Activated T-helper 1 cell treated with anti-CD3 and anti-CD28 coated beads, Interleukin-12 subunit alpha, Interleukin-12 subunit beta, Interleukin-2, Interleukin-4 antibody, amounts not matched to agents 30 ng/mL and 10 ng/mL and 1 ng/mL, durations not matched to agents 14 hours and 24 hours and 36 hours (primary cell): ENCODE data around the gene DNER. TPM values are rescaled to one million over a fixed set of nuclear protein-coding genes. Genes with fewer than 3 reads are reported as not detected.
"Not testable (repeated sequence)": the region's sequence is repeated elsewhere in the genome, so short reads cannot be mapped to it uniquely, and the experiment has no call there.

Experiments
- DNase-seq: peaks from one replicate; pipeline ENCODE4 v3.0.0; 2021; ENCODE audit warnings: low spot score
- H3K27ac Mint-ChIP-seq: one replicate; pipeline ENCODE4 v1.8.0; 2021; ENCODE audit warnings: mild to moderate bottlenecking, mixed read lengths
- H3K27me3 Mint-ChIP-seq: one replicate; pipeline ENCODE4 v1.8.0; 2022; ENCODE audit warnings: mild to moderate bottlenecking, moderate library complexity, mixed read lengths; ENCODE audit not compliant: insufficient read depth
- H3K36me3 Mint-ChIP-seq: one replicate; pipeline ENCODE4 v1.8.0; 2021; ENCODE audit warnings: low read depth, mixed read lengths
- H3K4me1 Mint-ChIP-seq: one replicate; pipeline ENCODE4 v1.8.0; 2021; ENCODE audit warnings: low read depth, mixed read lengths
- H3K4me3 Mint-ChIP-seq: one replicate; pipeline ENCODE4 v1.8.0; 2021; ENCODE audit warnings: mild to moderate bottlenecking, moderate library complexity, mixed read lengths
- H3K9me3 Mint-ChIP-seq: one replicate; pipeline ENCODE4 v1.8.0; 2021; ENCODE audit warnings: mixed read lengths
- intact Hi-C: fragments of 100-400 bp; cut with micrococcal nuclease; formaldehyde crosslinking; loops from one replicate; pipeline ENCODE4 v1.15.1; 2024
- total RNA-seq: library from RNA; stranded (reverse); gene quantifications from 2 replicates; pipeline ENCODE4 v1.2.3, GENCODE V29; 2022

DNER gene
- total RNA-seq, 1 donor from 2014 or later = not detected

DNA sequence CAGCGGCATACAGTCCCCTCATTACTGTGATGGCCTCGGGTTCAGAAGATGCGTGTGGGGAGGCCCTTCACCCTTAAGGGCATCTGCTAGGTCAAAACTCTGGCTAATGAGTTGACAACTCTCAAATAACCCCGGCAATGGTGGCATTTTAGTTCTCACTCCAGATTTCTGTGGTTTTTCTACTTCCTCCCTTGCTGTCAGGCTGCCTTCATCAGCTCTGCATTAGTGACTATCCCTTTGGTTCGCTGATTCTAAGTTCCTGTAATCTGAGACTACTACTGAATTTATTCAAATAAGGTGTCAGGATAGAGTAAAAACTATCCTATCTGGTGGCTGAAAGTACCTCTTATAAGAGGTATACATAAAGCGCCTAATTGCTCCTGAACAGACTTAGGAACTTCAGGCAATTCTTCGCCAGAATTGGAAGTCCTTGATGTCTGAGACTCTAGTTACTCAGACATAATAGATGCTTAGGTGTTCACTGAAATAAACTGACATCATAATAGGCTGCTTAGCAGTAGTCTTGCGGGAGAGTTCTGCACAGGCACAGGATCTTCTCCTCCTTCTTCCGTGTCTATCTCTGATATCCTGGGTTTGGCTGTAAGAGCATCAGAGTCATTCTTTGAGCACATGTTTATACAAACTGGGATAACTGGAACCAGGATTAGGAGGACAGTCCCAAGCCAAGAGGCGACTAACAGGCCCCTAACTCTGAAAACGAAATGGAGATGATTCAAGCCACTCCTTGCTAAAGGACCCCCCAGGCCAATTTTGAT is 194.5 kb downstream of the DNER start:
- Mint-ChIP-seq H3K9me3 (no peaks in the 10 kb centered on the region), H3K36me3 (no peaks in the 10 kb centered on the region), H3K27ac (no peak overlapping the region), H3K4me1 (no peaks in the 10 kb centered on the region), H3K27me3 (no peaks in the 10 kb centered on the region), H3K4me3 (no peak overlapping the region)
- no peak for DNase-seq
- intact Hi-C loops = no loop called here

DNA sequence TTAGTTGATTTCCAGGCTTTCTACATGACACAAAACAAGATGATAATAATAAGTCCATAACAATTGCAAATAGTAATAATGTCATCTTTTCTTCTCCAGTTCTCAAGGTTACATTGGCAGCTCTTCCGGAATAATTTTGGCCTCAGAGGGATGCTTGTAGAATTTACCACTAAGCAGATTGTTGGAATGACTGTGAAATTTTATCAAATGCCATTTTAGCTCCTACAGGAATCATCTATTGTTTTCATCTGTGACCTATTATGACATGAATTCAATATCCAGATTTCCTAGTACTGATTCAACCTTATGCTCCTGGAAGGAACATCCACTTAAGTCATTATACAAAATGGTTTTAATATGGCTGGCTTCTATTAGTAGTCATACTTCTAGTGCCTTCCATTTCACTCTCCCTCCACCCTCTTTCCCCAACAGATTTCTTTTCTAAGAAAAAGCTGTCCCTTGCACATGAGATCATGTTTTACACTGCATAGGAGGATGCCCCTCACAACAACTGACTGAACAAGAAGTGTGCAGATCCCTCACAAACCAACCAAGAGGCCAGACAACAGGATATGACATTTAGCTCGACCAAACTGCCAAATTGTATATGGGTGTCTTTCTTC is 200.0 kb downstream of the DNER start:
- Mint-ChIP-seq H3K36me3 (no peaks in the 10 kb centered on the region), H3K27me3 (no peaks in the 10 kb centered on the region), H3K9me3 (no peaks in the 10 kb centered on the region), H3K4me1 (no peaks in the 10 kb centered on the region), H3K4me3 (no peak overlapping the region), H3K27ac (no peak overlapping the region)
- no peak for DNase-seq
- intact Hi-C loops = no loop called here

DNA sequence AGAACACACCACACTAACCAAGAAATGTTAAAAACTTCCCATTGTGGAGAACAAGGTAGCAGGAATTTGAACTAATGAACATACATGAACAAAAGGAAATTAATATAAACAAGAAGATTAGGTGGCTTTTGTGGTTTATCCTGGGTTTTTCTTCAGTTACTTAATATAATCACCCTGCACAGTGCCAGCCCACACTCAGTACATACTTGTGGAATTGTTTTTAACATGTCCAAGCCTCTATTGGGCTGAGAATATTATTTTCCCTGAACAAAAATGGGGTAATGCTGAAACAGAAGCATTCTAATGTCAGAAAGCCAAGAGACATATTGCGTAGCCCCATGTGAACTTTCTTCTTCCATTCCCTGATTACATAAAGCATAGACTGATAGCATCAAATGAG is 202.8 kb downstream of the DNER start:
- Mint-ChIP-seq H3K4me3 (no peak overlapping the region), H3K27ac (no peak overlapping the region), H3K4me1 (no peaks in the 10 kb centered on the region), H3K27me3 (no peaks in the 10 kb centered on the region), H3K36me3 (no peaks in the 10 kb centered on the region), H3K9me3 (no peaks in the 10 kb centered on the region)
- DNase-seq = no peak
- intact Hi-C loops = no loop called here

DNA sequence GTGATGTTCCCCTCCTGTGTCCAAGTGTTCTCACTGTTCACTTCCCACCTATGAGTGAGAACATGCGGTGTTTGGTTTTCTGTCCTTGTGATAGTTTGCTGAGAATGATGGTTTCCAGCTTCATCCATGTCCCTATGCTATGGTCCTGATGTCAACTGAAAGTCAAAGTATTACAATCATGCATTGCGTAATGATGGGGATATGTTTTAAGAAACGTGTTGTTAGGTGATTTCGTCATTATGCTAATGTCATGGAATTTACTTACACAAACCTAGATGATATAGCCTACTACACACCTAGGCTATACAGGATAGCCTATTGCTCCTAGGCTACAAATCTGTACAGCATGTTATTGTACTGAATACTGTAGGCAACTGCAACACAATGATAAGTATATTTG is 207.7 kb downstream of the DNER start:
- H3K4me3 Mint-ChIP-seq, intact Hi-C loops, H3K27ac Mint-ChIP-seq, H3K4me1 Mint-ChIP-seq, DNase-seq, H3K27me3 Mint-ChIP-seq, H3K9me3 Mint-ChIP-seq, H3K36me3 Mint-ChIP-seq: not testable (repeated sequence)

DNA sequence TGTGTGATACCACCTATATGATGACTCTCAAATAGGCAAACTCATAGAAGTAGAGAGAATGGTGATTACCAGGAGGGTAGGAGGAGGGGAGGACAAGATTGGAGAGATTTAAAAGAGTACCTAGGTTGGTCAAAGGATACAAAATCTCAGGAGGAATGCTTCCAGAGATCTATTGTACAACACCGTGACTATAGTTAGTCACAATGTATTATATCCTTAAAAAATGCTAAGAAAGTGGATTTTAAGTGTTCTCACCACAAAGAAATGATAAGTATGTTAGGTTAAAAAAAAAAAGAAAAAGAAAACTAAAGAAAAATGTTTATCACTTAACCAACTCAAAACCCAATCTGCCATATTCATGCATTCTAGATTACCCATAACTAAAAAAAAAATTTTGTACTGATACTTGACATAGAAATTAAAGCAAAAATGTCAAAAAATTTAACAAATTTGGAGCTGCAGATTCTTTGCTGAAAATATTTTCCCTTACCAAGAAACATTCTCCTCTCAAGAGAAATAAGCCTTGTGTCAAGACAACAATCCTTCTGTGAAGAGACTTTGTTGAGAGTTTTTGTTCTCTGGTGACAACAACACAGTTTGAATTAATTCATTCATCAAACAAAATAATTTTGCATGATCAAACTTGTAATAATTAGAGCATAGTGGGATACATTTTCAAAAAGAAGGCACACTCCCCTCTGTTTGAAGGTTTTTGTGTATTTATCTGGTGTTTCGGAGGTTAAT is 213.1 kb downstream of the DNER start:
- Mint-ChIP-seq H3K27ac (no peak overlapping the region), H3K9me3 (peaks cover 6% of the 10 kb centered on the region), H3K36me3 (no peaks in the 10 kb centered on the region), H3K4me1 (no peaks in the 10 kb centered on the region), H3K4me3 (no peak overlapping the region), H3K27me3 (no peaks in the 10 kb centered on the region)
- no peak for DNase-seq
- intact Hi-C loops = no loop called here

DNA sequence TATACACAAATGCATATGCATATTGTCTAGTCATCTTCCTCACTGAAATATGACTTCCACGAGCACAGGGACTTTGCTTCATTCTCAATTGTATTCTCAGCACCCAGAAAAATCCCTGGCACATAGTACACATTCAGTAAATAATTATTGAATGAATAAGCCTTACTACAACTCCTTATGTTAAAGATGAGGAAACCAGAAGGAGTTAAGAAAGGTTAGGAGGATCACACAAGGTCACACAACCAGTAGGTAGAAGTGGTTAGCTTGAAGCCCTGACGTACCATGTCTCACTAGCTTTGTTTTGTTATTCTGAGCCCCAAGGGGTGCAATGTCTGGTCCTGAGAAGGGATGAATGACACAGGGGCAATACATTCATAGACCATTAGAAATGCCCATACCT is 222.3 kb downstream of the DNER start:
- Mint-ChIP-seq H3K4me3 (no peak overlapping the region), H3K27ac (no peak overlapping the region), H3K9me3 (no peaks in the 10 kb centered on the region), H3K27me3 (no peaks in the 10 kb centered on the region), H3K36me3 (no peaks in the 10 kb centered on the region), H3K4me1 (no peaks in the 10 kb centered on the region)
- DNase-seq = no peak
- intact Hi-C loops = no loop called here

DNA sequence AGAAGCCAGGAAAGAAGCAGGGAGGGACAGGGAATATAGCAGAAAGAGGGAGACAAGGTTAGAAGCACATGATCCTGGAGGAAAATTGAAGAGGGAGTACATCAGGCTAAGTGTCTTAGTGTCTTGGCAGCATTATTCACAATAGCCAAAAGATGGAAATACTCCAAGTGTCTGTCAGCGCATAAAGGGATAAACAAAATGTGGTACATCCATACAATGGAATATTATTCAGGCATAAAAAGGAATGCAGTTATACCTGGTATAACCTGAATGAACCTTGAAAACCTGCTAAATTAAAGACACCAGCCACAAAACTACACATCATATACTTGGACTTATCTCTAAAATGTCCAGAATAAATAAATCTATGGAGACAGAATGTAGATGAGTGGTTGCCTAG is 224.2 kb downstream of the DNER start:
- H3K4me3 Mint-ChIP-seq = no peak overlapping the region
- intact Hi-C loops = no loop called here
- H3K27ac Mint-ChIP-seq = no peak overlapping the region
- DNase-seq = no peak
- H3K36me3 Mint-ChIP-seq = no peaks in the 10 kb centered on the region
- H3K9me3 Mint-ChIP-seq = no peaks in the 10 kb centered on the region
- H3K27me3 Mint-ChIP-seq = no peaks in the 10 kb centered on the region
- H3K4me1 Mint-ChIP-seq = no peaks in the 10 kb centered on the region

DNA sequence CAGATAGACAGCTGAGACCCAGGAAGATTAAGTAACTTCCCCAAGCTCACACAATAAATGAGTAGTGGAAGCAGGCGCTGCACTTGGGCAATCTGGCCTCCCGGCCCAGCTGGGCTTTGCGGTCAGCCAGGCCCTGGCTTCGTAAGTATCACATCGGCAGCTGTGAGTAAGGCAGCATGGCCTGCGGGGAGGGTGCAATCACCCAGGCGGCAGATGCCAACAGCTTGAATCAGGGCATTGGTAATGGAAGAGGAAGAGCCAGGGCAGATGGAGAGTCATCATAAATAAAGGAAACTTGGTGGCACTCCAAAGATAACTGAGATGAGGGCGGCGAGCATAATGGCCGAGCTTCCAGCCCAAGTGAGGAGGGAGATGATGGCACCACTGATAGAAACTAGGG is 225.3 kb downstream of the DNER start:
- no peak for DNase-seq
- no peaks in the 10 kb centered on the region for H3K36me3 Mint-ChIP-seq
- no peak overlapping the region for H3K27ac Mint-ChIP-seq
- H3K9me3 Mint-ChIP-seq = no peaks in the 10 kb centered on the region
- no peaks in the 10 kb centered on the region for H3K27me3 Mint-ChIP-seq
- intact Hi-C loops = no loop called here
- no peaks in the 10 kb centered on the region for H3K4me1 Mint-ChIP-seq
- H3K4me3 Mint-ChIP-seq = no peak overlapping the region

DNA sequence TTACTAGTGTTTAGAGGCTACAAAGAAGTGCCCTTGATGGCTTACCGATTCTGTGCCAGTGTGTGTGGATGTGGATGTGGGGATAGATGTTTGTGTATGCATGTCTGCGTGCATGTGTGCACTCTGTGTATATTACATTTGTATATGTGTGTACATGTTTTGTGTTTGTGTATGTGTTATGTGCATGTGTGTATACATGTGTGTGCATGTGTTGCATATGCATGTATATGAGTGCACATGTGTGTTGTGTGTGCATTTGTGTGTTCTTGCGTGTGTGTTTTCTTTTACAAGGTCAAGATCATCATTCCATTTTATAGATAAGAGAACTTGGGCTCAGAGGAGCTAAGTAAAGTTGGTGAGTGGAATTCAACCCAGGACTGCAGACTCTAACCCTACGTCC is 226.1 kb downstream of the DNER start:
- no peaks in the 10 kb centered on the region for H3K9me3 Mint-ChIP-seq
- no peaks in the 10 kb centered on the region for H3K4me1 Mint-ChIP-seq
- no peak overlapping the region for H3K4me3 Mint-ChIP-seq
- no peaks in the 10 kb centered on the region for H3K27me3 Mint-ChIP-seq
- no peak overlapping the region for H3K27ac Mint-ChIP-seq
- no peaks in the 10 kb centered on the region for H3K36me3 Mint-ChIP-seq
- DNase-seq = no peak
- intact Hi-C loops = no loop called here

DNA sequence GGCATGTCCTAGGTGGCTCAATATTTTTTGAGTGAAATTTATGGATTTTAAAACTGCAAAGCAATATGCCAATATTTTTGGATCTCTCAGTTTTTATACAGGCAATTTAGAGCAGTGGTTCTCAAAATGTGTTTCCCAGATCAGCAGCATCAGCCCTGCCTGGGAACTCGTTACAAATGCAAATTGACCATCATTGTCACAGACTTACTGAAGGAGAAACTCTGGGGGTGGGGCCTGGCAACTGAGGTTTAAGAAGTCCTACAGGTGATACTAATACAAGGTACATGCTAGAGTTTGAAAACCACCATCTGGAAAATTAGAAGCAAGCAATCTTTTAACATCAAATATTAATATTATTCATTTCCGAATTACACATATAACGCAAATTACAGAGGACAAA is 227.7 kb downstream of the DNER start:
- Mint-ChIP-seq H3K4me1 (no peaks in the 10 kb centered on the region), H3K27ac (no peak overlapping the region), H3K36me3 (no peaks in the 10 kb centered on the region), H3K9me3 (no peaks in the 10 kb centered on the region), H3K27me3 (no peaks in the 10 kb centered on the region), H3K4me3 (no peak overlapping the region)
- intact Hi-C loops = no loop called here
- DNase-seq = no peak

DNA sequence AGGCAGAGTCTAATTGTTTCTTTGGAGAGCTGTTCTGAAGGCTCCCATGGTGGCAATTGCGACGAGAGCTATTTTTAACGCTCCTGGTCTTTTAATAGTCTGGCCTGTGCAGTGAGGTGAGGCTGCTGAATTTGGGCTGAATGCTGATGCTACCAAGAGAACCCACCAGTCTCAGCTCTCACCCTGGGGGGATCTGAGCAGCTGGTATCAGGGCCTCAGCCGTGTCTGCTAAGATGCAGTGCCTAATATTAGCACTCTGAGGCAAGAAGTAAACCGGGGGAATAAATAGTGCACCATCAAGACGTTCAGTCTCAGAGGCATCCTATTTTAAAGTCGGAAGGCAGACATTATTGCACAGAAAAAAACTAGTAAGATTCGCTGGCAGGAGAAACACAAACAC is 228.5 kb downstream of the DNER start:
- Mint-ChIP-seq H3K36me3 (no peaks in the 10 kb centered on the region), H3K4me1 (no peaks in the 10 kb centered on the region), H3K27me3 (no peaks in the 10 kb centered on the region), H3K4me3 (no peak overlapping the region), H3K27ac (no peak overlapping the region), H3K9me3 (no peaks in the 10 kb centered on the region)
- DNase-seq = no peak
- intact Hi-C loops = no loop called here

DNA sequence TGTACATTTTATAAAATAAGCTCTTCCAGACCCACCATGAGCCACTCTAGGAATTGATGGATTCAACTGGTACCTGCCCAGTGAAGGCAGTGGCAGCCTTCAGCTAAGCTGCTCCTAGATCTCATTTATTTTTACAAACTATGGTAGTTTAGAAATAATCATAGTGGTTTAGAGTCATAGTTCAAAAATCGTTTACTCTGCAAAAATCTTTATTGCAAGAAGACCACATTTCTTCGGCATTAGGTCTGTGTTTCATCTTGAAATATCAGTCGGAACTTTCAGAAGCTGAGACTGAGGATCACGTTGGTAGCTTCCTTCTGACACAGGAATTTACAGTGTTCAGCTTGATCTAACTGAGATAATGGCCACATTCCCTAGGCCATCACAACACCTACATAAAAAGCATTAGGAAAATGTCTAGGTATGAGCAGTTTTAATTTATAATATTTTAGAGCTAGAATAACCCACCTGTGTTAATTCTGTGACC is 237.0 kb downstream of the DNER start:
- H3K27me3 Mint-ChIP-seq = no peaks in the 10 kb centered on the region
- intact Hi-C loops = no loop called here
- H3K9me3 Mint-ChIP-seq = no peaks in the 10 kb centered on the region
- H3K27ac Mint-ChIP-seq = no peak overlapping the region
- no peak for DNase-seq
- H3K4me1 Mint-ChIP-seq = no peaks in the 10 kb centered on the region
- H3K36me3 Mint-ChIP-seq = no peaks in the 10 kb centered on the region
- no peak overlapping the region for H3K4me3 Mint-ChIP-seq

DNA sequence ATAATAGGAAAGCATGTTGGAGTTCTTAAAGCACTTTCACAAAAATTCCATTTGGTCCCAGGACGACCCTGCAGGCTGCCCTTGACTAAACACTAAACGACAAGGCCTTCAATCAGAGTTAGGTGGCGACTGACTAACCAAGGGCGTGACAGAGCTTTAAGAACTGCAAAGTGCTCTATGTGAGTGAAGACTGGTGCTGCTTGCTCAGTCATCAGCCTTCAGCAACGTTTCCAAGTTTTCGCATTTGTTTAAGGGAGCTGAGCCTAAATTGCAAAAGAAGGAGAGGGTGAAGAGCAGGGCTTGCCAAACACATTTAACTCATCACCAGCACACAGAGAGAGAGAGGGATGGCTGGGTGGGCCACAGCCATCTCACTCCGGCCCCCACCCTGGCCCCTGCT is 238.6 kb downstream of the DNER start:
- H3K27ac Mint-ChIP-seq = no peak overlapping the region
- intact Hi-C loops = no loop called here
- DNase-seq = no peak
- no peaks in the 10 kb centered on the region for H3K9me3 Mint-ChIP-seq
- no peaks in the 10 kb centered on the region for H3K27me3 Mint-ChIP-seq
- H3K4me3 Mint-ChIP-seq = no peak overlapping the region
- H3K4me1 Mint-ChIP-seq = no peaks in the 10 kb centered on the region
- no peaks in the 10 kb centered on the region for H3K36me3 Mint-ChIP-seq
